Endothelial cell of umbilical vein (primary cell): ENCODE results near the gene MST1. TPM values are rescaled to one million over a fixed set of nuclear protein-coding genes. Genes with fewer than 3 reads are reported as not detected.

Source experiments
- BruUV-seq: library from RNA; stranded (reverse); fragments of 400-500 nt; replicated peaks from 2 replicates; lab custom pipeline; 2021; lab: Mats Ljungman, UMichigan
- CTCF ChIA-PET: fragments of 300-600, 350-600 bp; sonication (Branson Sonifier 250); formaldehyde crosslinking; loops from one replicate; lab custom pipeline; 2021; ENCODE audit warnings: antibody characterized with exemption, inconsistent platforms; lab: Charles Lee
- POLR2A ChIA-PET: fragments of 300-600, 350-600 bp; sonication (Branson Sonifier 250); formaldehyde crosslinking; loops from one replicate; lab custom pipeline; 2021; ENCODE audit warnings: antibody characterized with exemption, inconsistent platforms; lab: Charles Lee
- DNase-seq: peaks from one replicate; pipeline ENCODE4 v3.0.0-alpha.2; 2011; ENCODE audit warnings: low read depth, low spot score
- FAIRE-seq: peaks from 2 replicates; lab custom pipeline; 2011; peaks lifted over from hg19 to GRCh38; lab: Jason Lieb, UNC
- H2AFZ ChIP-seq: 2 replicates; pipeline ENCODE4 v1.6.0; 2012; ENCODE audit warnings: low read depth, low read length, control low read depth, inconsistent platforms
- H3K27ac ChIP-seq: 2 replicates; pipeline ENCODE4 v1.5.1; 2011; ENCODE audit warnings: low read depth, mild to moderate bottlenecking, control low read depth, low read length, moderate library complexity; ENCODE audit not compliant: insufficient read depth
- H3K27me3 ChIP-seq, 2 experiments: 2 replicates each; pipeline versions ENCODE4 v1.6.0 to v1.6.1; 2011; ENCODE audit warnings: low read length in 2 of 2, mixed read lengths in 1 of 2; ENCODE audit not compliant: control insufficient read depth in 2 of 2, insufficient read depth in 2 of 2
- H3K36me3 ChIP-seq, 2 experiments: 2 replicates in 1 of 2; 3 replicates in 1 of 2; pipeline ENCODE4 v1.5.1; 2011; ENCODE audit warnings: low read length in 2 of 2, mild to moderate bottlenecking in 1 of 2, moderate library complexity in 1 of 2; ENCODE audit not compliant: control insufficient read depth in 2 of 2, insufficient read depth in 2 of 2; ENCODE audit errors: extremely low read depth in 1 of 2
- H3K4me1 ChIP-seq: 3 replicates; pipeline ENCODE4 v1.5.1; 2011; ENCODE audit warnings: mild to moderate bottlenecking, low read length; ENCODE audit not compliant: control insufficient read depth, insufficient read depth; ENCODE audit errors: extremely low read depth
- H3K4me2 ChIP-seq: 2 replicates; pipeline ENCODE4 v1.6.1; 2011; ENCODE audit warnings: low read length, control low read depth, mixed read lengths; ENCODE audit not compliant: insufficient read depth
- H3K4me3 ChIP-seq, 3 experiments: fragments of 200-600 bp in 1 of 3; sonication (generic), shearing (Covaris generic) in 1 of 3; replicated peaks in 1 of 3; 2 replicates each; pipeline ENCODE4 v1.5.1; 2011 to 2016; ENCODE audit warnings: control low read depth in 3 of 3, low read length in 3 of 3, mild to moderate bottlenecking in 2 of 3, inconsistent platforms in 1 of 3, low read depth in 1 of 3, moderate library complexity in 1 of 3; ENCODE audit not compliant: insufficient read depth in 1 of 3
- H3K79me2 ChIP-seq: 2 replicates; pipeline ENCODE4 v1.6.0; 2012; ENCODE audit warnings: low read length, inconsistent platforms; ENCODE audit not compliant: control insufficient read depth, insufficient read depth
- H3K9ac ChIP-seq: replicated peaks from 2 replicates; pipeline ENCODE3; 2011; ENCODE audit warnings: low read length, control low read depth; ENCODE audit not compliant: insufficient read depth; ENCODE audit errors: extremely low read depth
- H3K9me1 ChIP-seq: replicated peaks from 3 replicates; pipeline ENCODE4 v1.6.0; 2011; ENCODE audit warnings: mild to moderate bottlenecking, low read length; ENCODE audit not compliant: control insufficient read depth, insufficient read depth; ENCODE audit errors: extremely low read depth
- H3K9me3 ChIP-seq: replicated peaks from 2 replicates; pipeline ENCODE4 v1.5.1; 2012; ENCODE audit warnings: low read length, inconsistent platforms; ENCODE audit not compliant: control insufficient read depth, insufficient read depth
- H4K20me1 ChIP-seq: replicated peaks from 2 replicates; pipeline ENCODE3; 2011; ENCODE audit warnings: mild to moderate bottlenecking, low read length; ENCODE audit not compliant: control insufficient read depth, insufficient read depth; ENCODE audit errors: extremely low read depth
- CTCF ChIP-seq, 2 donors: IDR thresholded peaks; 1 replicate in 1 of 2; 2 replicates in 1 of 2; pipeline ENCODE4 v1.5.1; 2011; ENCODE audit warnings: low read length in 2 of 2, mild to moderate bottlenecking in 2 of 2, moderate library complexity in 2 of 2, control low read depth in 1 of 2, inconsistent platforms in 1 of 2, low read depth in 1 of 2; ENCODE audit not compliant: insufficient read depth in 1 of 2; ENCODE audit errors: extremely low read depth in 1 of 2
- EZH2 ChIP-seq: IDR thresholded peaks from 2 replicates; pipeline ENCODE4 v1.6.1; 2012; ENCODE audit warnings: borderline replicate concordance, low read depth, mild to moderate bottlenecking, moderate library complexity, low read length, inconsistent platforms; ENCODE audit not compliant: severe bottlenecking
- FOS ChIP-seq: IDR thresholded peaks from 2 replicates; pipeline ENCODE4 v1.6.1; 2011; ENCODE audit warnings: mild to moderate bottlenecking, low read length, moderate library complexity, borderline replicate concordance; ENCODE audit not compliant: insufficient read depth
- GATA2 ChIP-seq: IDR thresholded peaks from 2 replicates; pipeline ENCODE4 v1.7.0; 2011; ENCODE audit warnings: low read depth, mild to moderate bottlenecking, moderate library complexity, mixed read lengths, low read length; ENCODE audit not compliant: insufficient read length, insufficient read depth
- JUN ChIP-seq: IDR thresholded peaks from 2 replicates; pipeline ENCODE4 v1.6.1; 2011; ENCODE audit warnings: borderline replicate concordance, low read depth; ENCODE audit not compliant: insufficient read length, insufficient read depth
- MAX ChIP-seq: IDR thresholded peaks from 2 replicates; pipeline ENCODE4 v1.6.1; 2011; ENCODE audit not compliant: insufficient read depth, insufficient read length
- MYC ChIP-seq: IDR thresholded peaks from one replicate; pipeline ENCODE4 v1.6.1; 2011; ENCODE audit warnings: mild to moderate bottlenecking, low read depth, low read length
- POLR2A ChIP-seq: IDR thresholded peaks from 2 replicates; pipeline ENCODE4 v1.6.1; 2012; ENCODE audit warnings: low read depth, mild to moderate bottlenecking, control low read depth, low read length
- POLR2AphosphoS5 ChIP-seq: IDR thresholded peaks from 2 replicates; pipeline ENCODE4 v1.6.1; 2012; ENCODE audit warnings: low read depth, mild to moderate bottlenecking, control low read depth, low read length, moderate library complexity; ENCODE audit not compliant: insufficient read depth
- dilution Hi-C: fragments of 300-500 bp; cut with MboI; formaldehyde crosslinking; loops from one replicate; pipeline ENCODE4 v1.15.0; 2019; ENCODE audit warnings: low sequenced_read_pairs; ENCODE audit not compliant: extremely low pct_ligation_motif_present
- intact Hi-C: fragments of 100-400 bp; cut with micrococcal nuclease; formaldehyde crosslinking; loops from one replicate; pipeline ENCODE4 v1.10.0; 2022
- polyA plus RNA-seq, 4 experiments: library from polyadenylated mRNA; depleted of rRNA in 3 of 4; stranded (reverse) in 3 of 4; unstranded in 1 of 4; fragments of >200 nt; gene quantifications; 2 replicates each; pipeline versions ENCODE4 v1.2.1 to v1.2.3, GENCODE V29; 2011 to 2012; ENCODE audit warnings: missing spikeins in 1 of 4
- total RNA-seq: library from RNA; stranded (reverse); gene quantifications from 2 replicates; pipeline ENCODE4 v1.2.3, GENCODE V29; 2021

MST1 gene
- total and polyA plus RNA-seq, 2 donors (not counting 3 experiments of a cell fraction or from before 2014, with no cell fraction given) = 6.1 to 17.5 TPM

GRCh38 chr3:49670940-49671290, 18.4 kb downstream of the MST1 start:
- ChIA-PET CTCF (interaction anchor here (0.8 to 5.4 kb wide), 4 partner anchors 11 to 132 kb away, joined by 4 to 293 read pairs (median 9); partner anchors contain the start of gene BSN), POLR2A (no interaction called here)
- H3K79me2 ChIP-seq = peaks cover 3% of the 10 kb centered on the region
- H3K27me3 ChIP-seq = no peaks in the 10 kb centered on the region
- no peak overlapping the region for H3K4me3 ChIP-seq
- no peaks in the 10 kb centered on the region for H4K20me1 ChIP-seq
- H3K27ac ChIP-seq = no peak overlapping the region
- intact Hi-C loops = loop anchor here (1.0 kb wide), 1 partner anchor 132 kb away; no protein-coding TSS in a partner anchor
- peaks cover 4% of the 10 kb centered on the region for H3K4me1 ChIP-seq
- H3K9ac ChIP-seq = no peak overlapping the region
- H3K9me1 ChIP-seq = no peaks in the 10 kb centered on the region
- H3K9me3 ChIP-seq = no peaks in the 10 kb centered on the region
- DNase-seq (no peak), FAIRE-seq (no peak)
- no TSS peak for BruUV-seq
- no peaks in the 10 kb centered on the region for H3K36me3 ChIP-seq
- dilution Hi-C loops = no loop called here
- no peak for TF ChIP-seq MYC
- no peak for TF ChIP-seq CTCF (IDR thresholded peaks at IDR 0.05; ENCODE audit: extremely low read depth in 1 of 2, insufficient read depth in 1 of 2, low read depth in 1 of 2, low read length in 2 of 2)
- no peak for TF ChIP-seq EZH2
- no peak for TF ChIP-seq FOS
- no peak for TF ChIP-seq POLR2A
- TF ChIP-seq GATA2 = no peak
- no peak for TF ChIP-seq MAX
- no peak for TF ChIP-seq JUN
- TF ChIP-seq POLR2AphosphoS5 = no peak
- H2AFZ ChIP-seq = no peak overlapping the region
- H3K4me2 ChIP-seq = no peak overlapping the region
